IMR-90 (cell line): ENCODE data around the gene USP47. TPM values are rescaled to one million over a fixed set of nuclear protein-coding genes. Genes with fewer than 3 reads are reported as not detected.

ENCODE experiments used
- ATAC-seq: fragments of 200-7000 bp; cut with Tn5 transposase; 2 replicates; pipeline ENCODE4 v1.9.1; 2020; ENCODE audit warnings: low read depth, mild to moderate bottlenecking, moderate library complexity
- BruUV-seq: library from RNA; stranded (reverse); fragments of 400-500 nt; replicated peaks from 2 replicates; lab custom pipeline; 2021; lab: Mats Ljungman, UMichigan
- CTCF ChIA-PET: fragments of 300-600 bp; formaldehyde crosslinking; extraction: SDS; loops from one replicate; lab custom pipeline; 2021; ENCODE audit warnings: antibody characterized with exemption; lab: Yijun Ruan, JAX
- POLR2A ChIA-PET: fragments of 300-600 bp; sonication (Branson Sonifier 250); formaldehyde crosslinking; loops from one replicate; lab custom pipeline; 2022; ENCODE audit warnings: antibody characterized with exemption; ENCODE audit not compliant: unreplicated experiment; lab: Charles Lee
- DNase-seq: peaks from one replicate; pipeline ENCODE4 v3.0.0; 2013
- H2AFZ ChIP-seq: replicated peaks from 2 replicates; pipeline ENCODE3; 2013; ENCODE audit warnings: low read length, mild to moderate bottlenecking; ENCODE audit not compliant: poor library complexity
- H2AK5ac ChIP-seq: 2 replicates; pipeline ENCODE4 v1.6.1; 2013; ENCODE audit warnings: low read depth, low read length, inconsistent platforms
- H2AK9ac ChIP-seq: replicated peaks from 2 replicates; pipeline ENCODE3; 2013; ENCODE audit warnings: mild to moderate bottlenecking, low read depth, low read length, moderate library complexity; ENCODE audit not compliant: poor library complexity
- H2BK120ac ChIP-seq: 2 replicates; pipeline ENCODE4 v1.6.1; 2013; ENCODE audit warnings: low read depth, low read length, inconsistent platforms
- H2BK15ac ChIP-seq: 3 replicates; pipeline ENCODE4 v1.6.1; 2013; ENCODE audit warnings: low read depth, low read length, inconsistent platforms
- H2BK20ac ChIP-seq: 2 replicates; pipeline ENCODE4 v1.6.1; 2013; ENCODE audit warnings: low read depth, mild to moderate bottlenecking, inconsistent platforms, low read length, moderate library complexity
- H2BK5ac ChIP-seq: 2 replicates; pipeline ENCODE4 v1.6.1; 2013; ENCODE audit warnings: mild to moderate bottlenecking, low read depth, low read length, inconsistent platforms; ENCODE audit not compliant: poor library complexity, severe bottlenecking
- H3K14ac ChIP-seq: replicated peaks from 2 replicates; pipeline ENCODE4 v1.6.1; 2013; ENCODE audit warnings: low read depth, low read length, inconsistent platforms
- H3K18ac ChIP-seq: 2 replicates; pipeline ENCODE4 v1.6.1; 2013; ENCODE audit warnings: low read depth, low read length, control low read depth
- H3K23ac ChIP-seq: 2 replicates; pipeline ENCODE4 v1.6.1; 2013; ENCODE audit warnings: low read depth, low read length, inconsistent platforms
- H3K27ac ChIP-seq: 2 replicates; pipeline ENCODE4 v1.5.1; 2013; ENCODE audit warnings: mild to moderate bottlenecking, control low read depth, low read length; ENCODE audit not compliant: insufficient read depth
- H3K27me3 ChIP-seq: 2 replicates; pipeline ENCODE4 v1.6.1; 2013; ENCODE audit warnings: low read length; ENCODE audit not compliant: control insufficient read depth, insufficient read depth
- H3K36me3 ChIP-seq: 2 replicates; pipeline ENCODE4 v1.6.1; 2013; ENCODE audit warnings: low read length, mixed read lengths; ENCODE audit not compliant: control insufficient read depth, insufficient read depth
- H3K4ac ChIP-seq: 2 replicates; pipeline ENCODE4 v1.6.1; 2013; ENCODE audit warnings: low read depth, low read length, inconsistent platforms
- H3K4me1 ChIP-seq: 2 replicates; pipeline ENCODE4 v1.6.1; 2013; ENCODE audit warnings: low read length, mixed read lengths; ENCODE audit not compliant: control insufficient read depth, insufficient read depth
- H3K4me2 ChIP-seq: 2 replicates; pipeline ENCODE4 v1.6.1; 2013; ENCODE audit warnings: low read depth, mild to moderate bottlenecking, control low read depth, low read length, moderate library complexity
- H3K4me3 ChIP-seq: 2 replicates; pipeline ENCODE4 v1.5.1; 2013; ENCODE audit warnings: low read depth, mild to moderate bottlenecking, control low read depth, low read length, moderate library complexity; ENCODE audit not compliant: insufficient read depth
- H3K56ac ChIP-seq: 2 replicates; pipeline ENCODE4 v1.6.1; 2013; ENCODE audit warnings: low read length, inconsistent platforms; ENCODE audit not compliant: insufficient read depth; ENCODE audit errors: extremely low read depth
- H3K79me1 ChIP-seq, 2 experiments: 2 replicates each; pipeline ENCODE4 v1.6.1; 2013; ENCODE audit warnings: low read length in 2 of 2, inconsistent platforms in 1 of 2, low read depth in 1 of 2
- H3K9ac ChIP-seq: 2 replicates; pipeline ENCODE4 v1.6.1; 2013; ENCODE audit warnings: low read depth, low read length, control low read depth
- H3K9me1 ChIP-seq: 2 replicates; pipeline ENCODE4 v1.6.1; 2013; ENCODE audit warnings: low read length, inconsistent platforms; ENCODE audit not compliant: insufficient read depth
- H3K9me3 ChIP-seq: 2 replicates; pipeline ENCODE4 v1.6.1; 2013; ENCODE audit warnings: low read length; ENCODE audit not compliant: control insufficient read depth, insufficient read depth
- H4K20me1 ChIP-seq: 2 replicates; pipeline ENCODE4 v1.6.1; 2013; ENCODE audit warnings: low read length, inconsistent platforms; ENCODE audit not compliant: insufficient read depth
- H4K5ac ChIP-seq: 2 replicates; pipeline ENCODE4 v1.6.1; 2013; ENCODE audit warnings: mild to moderate bottlenecking, low read depth, low read length, control low read depth
- H4K8ac ChIP-seq, 2 experiments: 2 replicates each; pipeline ENCODE4 v1.6.1; 2013; ENCODE audit warnings: low read depth in 2 of 2, low read length in 2 of 2, control low read depth in 1 of 2, inconsistent platforms in 1 of 2
- H4K91ac ChIP-seq: 2 replicates; pipeline ENCODE4 v1.6.1; 2013; ENCODE audit warnings: low read depth, low read length, inconsistent platforms; ENCODE audit not compliant: insufficient read depth
- CEBPB ChIP-seq: IDR thresholded peaks from 2 replicates; pipeline ENCODE4 v1.6.1; 2012; ENCODE audit warnings: low read depth, low read length, improper control_type of control experiment
- FOS ChIP-seq: fragments of 150-350 bp; IDR thresholded peaks from 2 replicates; pipeline ENCODE4 v1.6.1; 2016; ENCODE audit warnings: low read depth, low read length
- MAFK ChIP-seq: IDR thresholded peaks from 2 replicates; pipeline ENCODE4 v1.6.1; 2012; ENCODE audit warnings: low read depth, low read length, improper control_type of control experiment
- NFE2L2 ChIP-seq: fragments of 150-350 bp; IDR thresholded peaks from 2 replicates; pipeline ENCODE4 v1.6.1; 2016; ENCODE audit warnings: low read depth, mild to moderate bottlenecking, low read length
- USF2 ChIP-seq: fragments of 150-350 bp; IDR thresholded peaks from 2 replicates; pipeline ENCODE4 v1.6.1; 2017; ENCODE audit warnings: mild to moderate bottlenecking, antibody characterized with exemption, low read length, low read depth
- WGBS, 2 experiments: methylation state at CpG; one replicate each; pipeline versions ENCODE4 v1.1.5 to v1.1.7; 2013; ENCODE audit warnings: missing lambda C conversion rate in 2 of 2; ENCODE audit not compliant: insufficient read length in 1 of 2; ENCODE audit errors: extremely low coverage in 2 of 2; 5-methylcytosine and 5-hydroxymethylcytosine counted together
- dilution Hi-C: fragments of 300-500 bp; cut with HindIII; formaldehyde crosslinking; loops from one replicate; pipeline ENCODE4 v1.14.3; 2018; ENCODE audit warnings: low sequenced_read_pairs; ENCODE audit not compliant: unreplicated experiment
- in situ Hi-C: fragments of 300-500 bp; cut with MboI; formaldehyde crosslinking; loops from 3 replicates; pipeline ENCODE4 v1.14.3; 2019; ENCODE audit warnings: low sequenced_read_pairs, inconsistent platforms, mixed read lengths
- intact Hi-C: fragments of 100-400 bp; cut with micrococcal nuclease; formaldehyde crosslinking; loops from 2 replicates; pipeline ENCODE4 v1.10.0; 2022
- polyA plus RNA-seq, 3 experiments: library from polyadenylated mRNA; depleted of rRNA; stranded (reverse); fragments of >200 nt; gene quantifications; 2 replicates each; pipeline ENCODE4 v1.2.3, GENCODE V29; 2012; ENCODE audit warnings: low replicate concordance in 1 of 3
- total RNA-seq: library from RNA; depleted of rRNA; stranded (reverse); fragments of >200 nt; gene quantifications from 2 replicates; pipeline ENCODE4 v1.2.3, GENCODE V29; 2012
- TF ChIP-seq, protein P1 (sequence below): conservative IDR thresholded peaks from 2 replicates; pipeline ENCODE4 v1.5.1; 2012; ENCODE audit warnings: mild to moderate bottlenecking, low read depth, low read length, improper control_type of control experiment

The USP47 gene
- total and polyA plus RNA-seq, 2 of the 4 experiments (the other 2 are of a cell fraction), result 15.0 to 110 TPM

- CTCF ChIA-PET, result interaction anchor here (0.6 kb wide), 1 partner anchor 668 kb away, joined by 3 read pairs; no protein-coding TSS in a partner anchor
- Histone ChIP-seq H3K9me3 (no peaks in the 10 kb centered on the region; the same call in 1 of the 2 replicates), H2BK15ac (peak overlapping the region; percentile 35), H3K4ac (peak overlapping the region; percentile 69), H3K27me3 (no peaks in the 10 kb centered on the region), H3K23ac (peak overlapping the region; percentile 93), H2AK5ac (peak overlapping the region; percentile 73), H4K91ac (peak overlapping the region; percentile 88), H2BK120ac (peak overlapping the region; percentile 60), H3K4me3 (no peak overlapping the region), H3K79me1 (peaks cover 41 to 90% of the 10 kb centered on the region in 2 experiments), H4K20me1 (peaks cover 22% of the 10 kb centered on the region), H3K9ac (peak overlapping the region; percentile 24; the same call in 1 of the 2 replicates), H4K8ac (peak overlapping the region; percentile 38 to 78), H2AFZ (no peak overlapping the region), H2BK20ac (peak overlapping the region; percentile 24; the same call in 1 of the 2 replicates), H3K9me1 (peaks cover 56% of the 10 kb centered on the region), H3K18ac (peak overlapping the region; percentile 57), H3K56ac (peak overlapping the region; percentile 19; the same call in 1 of the 2 replicates), H3K27ac (peak overlapping the region; percentile 51), H2AK9ac (peak overlapping the region; percentile 26), H3K4me1 (peaks cover 41% of the 10 kb centered on the region), H4K5ac (peak overlapping the region; percentile 88; the same call in 1 of the 2 replicates), H2BK5ac (peak overlapping the region; percentile 80), H3K4me2 (no peak overlapping the region; the same call in 1 of the 2 replicates), H3K14ac (peak overlapping the region; percentile 88), H3K36me3 (peaks cover 14% of the 10 kb centered on the region)
- dilution Hi-C loops (no loop called here), intact Hi-C loops (loop anchor here (5.0 kb wide), 1 partner anchor 56 kb away; no protein-coding TSS in a partner anchor), in situ Hi-C loops (no loop called here)
- DNase-seq (no peak), ATAC-seq (no peak)
- no peak for TF ChIP-seq USF2
- no peak for TF ChIP-seq FOS
- TF ChIP-seq MAFK, result no peak
- no peak for TF ChIP-seq CEBPB
- TF ChIP-seq, protein P1, sequence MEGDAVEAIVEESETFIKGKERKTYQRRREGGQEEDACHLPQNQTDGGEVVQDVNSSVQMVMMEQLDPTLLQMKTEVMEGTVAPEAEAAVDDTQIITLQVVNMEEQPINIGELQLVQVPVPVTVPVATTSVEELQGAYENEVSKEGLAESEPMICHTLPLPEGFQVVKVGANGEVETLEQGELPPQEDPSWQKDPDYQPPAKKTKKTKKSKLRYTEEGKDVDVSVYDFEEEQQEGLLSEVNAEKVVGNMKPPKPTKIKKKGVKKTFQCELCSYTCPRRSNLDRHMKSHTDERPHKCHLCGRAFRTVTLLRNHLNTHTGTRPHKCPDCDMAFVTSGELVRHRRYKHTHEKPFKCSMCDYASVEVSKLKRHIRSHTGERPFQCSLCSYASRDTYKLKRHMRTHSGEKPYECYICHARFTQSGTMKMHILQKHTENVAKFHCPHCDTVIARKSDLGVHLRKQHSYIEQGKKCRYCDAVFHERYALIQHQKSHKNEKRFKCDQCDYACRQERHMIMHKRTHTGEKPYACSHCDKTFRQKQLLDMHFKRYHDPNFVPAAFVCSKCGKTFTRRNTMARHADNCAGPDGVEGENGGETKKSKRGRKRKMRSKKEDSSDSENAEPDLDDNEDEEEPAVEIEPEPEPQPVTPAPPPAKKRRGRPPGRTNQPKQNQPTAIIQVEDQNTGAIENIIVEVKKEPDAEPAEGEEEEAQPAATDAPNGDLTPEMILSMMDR, result no peak
- peak; percentile 47; the same call in 1 of the 2 replicates for TF ChIP-seq NFE2L2
- no CpG with 5 or more reads among the region's 9 CpGs for WGBS, 2 experiments
- POLR2A ChIA-PET, result no interaction called here
- BruUV-seq, result no TSS peak
Observed at GRCh38 chr11:11985954-11986949, 144.5 kb downstream of the USP47 start.
